ENCODE measurements around the gene RCAN3.
"Not testable (repeated sequence)": the region's sequence is repeated elsewhere in the genome, so short reads cannot be mapped to it uniquely, and the experiment has no call there.

RCAN3 gene

GRCh38 chr1:24491577-24492360 is 10.9 kb upstream of the RCAN3 start:
- no peaks in the 10 kb centered on the region for H3K4me1 Mint-ChIP-seq (ENCODE audit: low read depth)
- H3K36me3 Mint-ChIP-seq (ENCODE audit: low read depth) = no peaks in the 10 kb centered on the region
- no peak overlapping the region for H3K27ac Mint-ChIP-seq
- intact Hi-C loops (cut with micrococcal nuclease) = no loop called here
- no peak overlapping the region for H3K4me3 Mint-ChIP-seq
- H3K27me3 Mint-ChIP-seq = peaks cover 5% of the 10 kb centered on the region
- no peaks in the 10 kb centered on the region for H3K9me3 Mint-ChIP-seq

GRCh38 chr1:24492935-24493334 is 9.7 kb upstream of the RCAN3 start:
- intact Hi-C loops (cut with micrococcal nuclease); H3K36me3 Mint-ChIP-seq (ENCODE audit: low read depth); H3K4me3 Mint-ChIP-seq; H3K4me1 Mint-ChIP-seq (ENCODE audit: low read depth); H3K27me3 Mint-ChIP-seq; H3K9me3 Mint-ChIP-seq; H3K27ac Mint-ChIP-seq: not testable (repeated sequence)

DNA sequence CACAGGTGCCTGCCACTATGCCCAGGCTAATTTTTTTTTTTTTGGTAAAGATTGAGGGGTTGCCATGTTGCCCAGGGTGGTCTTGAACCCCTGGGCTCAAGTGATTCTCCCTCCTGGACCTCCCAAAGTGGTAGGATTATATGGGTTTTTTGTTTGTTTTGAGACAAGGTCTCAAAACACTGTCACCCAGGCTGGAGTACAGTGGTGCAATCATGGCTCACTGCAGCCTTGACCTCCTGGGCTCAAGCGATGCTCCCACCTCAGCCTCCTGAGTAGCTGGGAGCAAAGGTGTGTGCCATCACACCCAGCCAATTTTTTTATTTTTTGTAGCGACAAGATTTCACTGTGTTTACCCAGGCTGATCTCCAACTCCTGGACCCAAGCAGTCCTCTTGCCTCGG is 8.9 kb upstream of the RCAN3 start:
- H3K27me3 Mint-ChIP-seq = peaks cover 6% of the 10 kb centered on the region
- intact Hi-C loops (cut with micrococcal nuclease) = no loop called here
- H3K4me1 Mint-ChIP-seq (ENCODE audit: low read depth) = no peaks in the 10 kb centered on the region
- H3K9me3 Mint-ChIP-seq = no peaks in the 10 kb centered on the region
- no peaks in the 10 kb centered on the region for H3K36me3 Mint-ChIP-seq (ENCODE audit: low read depth)
- H3K4me3 Mint-ChIP-seq = no peak overlapping the region
- H3K27ac Mint-ChIP-seq = no peak overlapping the region

DNA sequence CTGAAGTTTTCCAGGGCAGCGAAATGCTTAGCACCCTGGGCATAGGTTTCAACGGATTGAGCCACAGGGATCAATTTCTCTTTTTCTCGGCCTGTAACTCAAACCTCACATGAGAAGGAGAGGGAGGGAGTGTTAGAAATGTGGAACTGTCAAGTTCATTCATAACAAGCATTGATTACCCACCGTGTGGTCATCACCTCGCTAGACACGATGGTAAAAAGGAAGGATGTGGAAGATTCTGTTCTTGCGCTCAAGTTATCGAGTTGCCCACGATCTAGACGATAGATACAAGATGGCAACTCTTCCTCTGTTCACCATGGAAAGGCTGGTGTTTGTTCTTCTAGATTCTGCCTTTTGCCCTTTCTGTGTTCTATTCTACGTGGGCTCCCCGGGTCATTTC is 4.0 kb upstream of the RCAN3 start:
- intact Hi-C loops (cut with micrococcal nuclease) = no loop called here
- Mint-ChIP-seq H3K4me3 (no peak overlapping the region), H3K27ac (no peak overlapping the region), H3K36me3 (ENCODE audit: low read depth) (no peaks in the 10 kb centered on the region), H3K4me1 (ENCODE audit: low read depth) (peaks cover 24% of the 10 kb centered on the region), H3K27me3 (peaks cover 5% of the 10 kb centered on the region), H3K9me3 (no peaks in the 10 kb centered on the region)

- Mint-ChIP-seq H3K4me1 (ENCODE audit: low read depth) (peaks cover 33% of the 10 kb centered on the region), H3K4me3 (no peak overlapping the region), H3K27me3 (peaks cover 5% of the 10 kb centered on the region), H3K9me3 (no peaks in the 10 kb centered on the region), H3K27ac (peak overlapping the region; percentile 92), H3K36me3 (ENCODE audit: low read depth) (no peaks in the 10 kb centered on the region)
- intact Hi-C loops (cut with micrococcal nuclease) = no loop called here
Measured at GRCh38 chr1:24500448-24501048, 2.1 kb upstream of the RCAN3 start.

- Mint-ChIP-seq H3K4me3 (peak overlapping the region; percentile 80), H3K9me3 (no peaks in the 10 kb centered on the region), H3K27me3 (peaks cover 3% of the 10 kb centered on the region), H3K4me1 (ENCODE audit: low read depth) (peaks cover 38% of the 10 kb centered on the region), H3K36me3 (ENCODE audit: low read depth) (no peaks in the 10 kb centered on the region), H3K27ac (peak overlapping the region; percentile 92)
- intact Hi-C loops (cut with micrococcal nuclease) = loop anchor here (2.0 kb wide), 1 partner anchor 21 kb away; no protein-coding TSS in a partner anchor
Measured at GRCh38 chr1:24501371-24502064, 1.1 kb upstream of the RCAN3 start.

DNA sequence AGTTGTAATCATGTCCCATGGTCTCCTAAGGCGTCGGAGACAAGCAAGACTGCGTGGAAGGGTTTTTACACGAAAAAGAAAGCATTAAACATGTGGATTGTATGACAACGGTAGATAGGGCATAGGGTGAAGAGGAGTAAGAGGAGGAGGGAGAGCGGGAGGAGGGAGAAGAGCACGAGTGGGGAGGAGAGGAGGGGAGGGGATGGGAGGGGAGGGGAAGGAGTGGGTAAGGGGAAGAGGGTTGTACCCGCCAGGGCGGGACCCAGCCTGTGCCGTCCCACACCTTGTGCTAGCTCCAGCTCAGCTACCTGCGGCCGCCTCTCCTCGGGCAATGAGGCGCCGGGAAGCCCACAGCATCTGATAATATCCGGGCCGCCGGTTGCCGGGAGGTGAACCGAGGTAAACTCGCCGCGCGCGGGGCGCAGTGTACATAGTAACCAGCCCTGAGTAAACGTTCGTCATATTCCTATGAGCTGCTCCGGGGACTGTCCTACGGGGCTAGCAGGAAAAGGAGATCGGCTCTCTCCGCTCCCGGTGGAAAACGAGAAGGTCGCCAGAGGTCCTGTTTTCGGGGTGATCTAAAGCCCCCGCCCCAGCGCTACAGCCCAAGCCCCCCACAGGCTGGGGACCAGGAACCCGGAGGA is 449 bp upstream of the RCAN3 start:
- Mint-ChIP-seq H3K4me1 (ENCODE audit: low read depth) (peaks cover 42% of the 10 kb centered on the region), H3K27ac (peak overlapping the region; percentile 92), H3K4me3 (peak overlapping the region; percentile 80), H3K36me3 (ENCODE audit: low read depth) (peaks cover 3% of the 10 kb centered on the region), H3K9me3 (no peaks in the 10 kb centered on the region), H3K27me3 (peaks cover 3% of the 10 kb centered on the region)
- intact Hi-C loops (cut with micrococcal nuclease) = loop anchor here (2.0 kb wide), 1 partner anchor 21 kb away; no protein-coding TSS in a partner anchor

GRCh38 chr1:24503059-24503751 is 569 bp downstream of the RCAN3 start:
- Mint-ChIP-seq H3K9me3 (no peaks in the 10 kb centered on the region), H3K36me3 (ENCODE audit: low read depth) (peaks cover 13% of the 10 kb centered on the region), H3K4me1 (ENCODE audit: low read depth) (peaks cover 46% of the 10 kb centered on the region), H3K27ac (peak overlapping the region; percentile 72), H3K27me3 (peaks cover 3% of the 10 kb centered on the region), H3K4me3 (peak overlapping the region; percentile 80)
- intact Hi-C loops (cut with micrococcal nuclease) = loop anchor here (2.0 kb wide), 1 partner anchor 22 kb away; no protein-coding TSS in a partner anchor

DNA sequence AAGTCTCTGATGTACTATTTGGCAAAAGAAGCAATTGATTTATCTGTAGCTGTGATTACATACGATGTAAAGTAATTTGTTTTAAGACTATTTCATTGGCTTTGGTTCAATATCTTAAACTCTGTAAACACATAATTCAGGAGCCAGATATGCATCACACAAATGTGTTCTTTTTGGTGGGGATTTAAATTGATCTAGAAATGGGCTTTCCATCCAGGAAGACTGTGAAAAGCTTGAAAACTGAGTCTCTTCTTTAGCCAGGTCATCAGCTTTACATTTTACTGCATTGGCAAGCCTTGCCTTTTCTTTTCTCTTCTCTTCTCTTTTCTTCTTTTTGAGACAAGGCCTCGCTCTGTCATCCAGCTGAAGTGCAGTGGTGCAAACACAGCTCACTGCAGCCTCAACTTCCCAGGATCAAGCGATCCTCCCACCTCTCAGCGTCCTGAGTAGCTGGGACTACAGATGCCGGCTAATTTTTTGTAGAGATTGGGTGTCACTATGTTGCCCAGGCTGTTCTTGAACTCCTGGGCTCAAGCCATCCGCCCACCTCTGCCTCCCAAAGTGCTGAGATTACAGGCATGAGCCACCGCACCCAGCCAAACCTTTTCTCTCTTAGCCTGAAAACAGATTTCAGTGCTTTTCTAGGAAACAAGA is 1.4 kb downstream of the RCAN3 start:
- no peaks in the 10 kb centered on the region for H3K9me3 Mint-ChIP-seq
- peaks cover 49% of the 10 kb centered on the region for H3K4me1 Mint-ChIP-seq (ENCODE audit: low read depth)
- peaks cover 14% of the 10 kb centered on the region for H3K36me3 Mint-ChIP-seq (ENCODE audit: low read depth)
- H3K27me3 Mint-ChIP-seq = peaks cover under 1% of the 10 kb centered on the region
- peak overlapping the region; percentile 80 for H3K4me3 Mint-ChIP-seq
- H3K27ac Mint-ChIP-seq = peak overlapping the region; percentile 72
- intact Hi-C loops (cut with micrococcal nuclease) = loop anchor here (2.0 kb wide), 1 partner anchor 23 kb away; no protein-coding TSS in a partner anchor

DNA sequence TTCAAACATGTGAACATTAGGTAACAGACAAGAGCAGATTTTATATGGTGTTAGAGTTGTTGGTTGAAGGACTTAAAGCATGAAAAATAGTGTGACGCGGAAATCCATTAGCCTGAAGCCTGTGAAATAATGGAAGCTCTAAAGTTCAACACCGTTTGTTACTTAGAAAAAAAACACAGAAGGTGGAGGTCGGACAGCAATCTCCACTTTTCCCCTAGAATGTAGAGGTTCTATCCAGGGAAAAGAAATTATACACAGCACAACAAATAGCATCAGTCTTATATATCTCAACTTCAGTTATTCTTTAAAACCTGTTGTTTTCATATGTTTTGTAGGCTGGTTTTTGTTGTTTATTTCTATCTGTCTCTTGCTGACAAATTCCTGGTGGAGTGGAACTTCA is 1.9 kb downstream of the RCAN3 start:
- H3K27me3 Mint-ChIP-seq = no peaks in the 10 kb centered on the region
- H3K27ac Mint-ChIP-seq = no peak overlapping the region
- H3K36me3 Mint-ChIP-seq (ENCODE audit: low read depth) = peaks cover 14% of the 10 kb centered on the region
- H3K4me1 Mint-ChIP-seq (ENCODE audit: low read depth) = peaks cover 49% of the 10 kb centered on the region
- H3K4me3 Mint-ChIP-seq = no peak overlapping the region
- intact Hi-C loops (cut with micrococcal nuclease) = no loop called here
- no peaks in the 10 kb centered on the region for H3K9me3 Mint-ChIP-seq

- Mint-ChIP-seq H3K4me3 (no peak overlapping the region), H3K9me3 (no peaks in the 10 kb centered on the region), H3K27me3 (no peaks in the 10 kb centered on the region), H3K36me3 (ENCODE audit: low read depth) (peaks cover 14% of the 10 kb centered on the region), H3K4me1 (ENCODE audit: low read depth) (peaks cover 41% of the 10 kb centered on the region), H3K27ac (no peak overlapping the region)
- intact Hi-C loops (cut with micrococcal nuclease) = loop anchor here (5.0 kb wide), 1 partner anchor 89 kb away; the partner anchor contains the start of gene NIPAL3
Measured at GRCh38 chr1:24505816-24506215, 3.2 kb downstream of the RCAN3 start.

GRCh38 chr1:24506691-24507381 is 4.2 kb downstream of the RCAN3 start:
- Mint-ChIP-seq H3K9me3 (no peaks in the 10 kb centered on the region), H3K36me3 (ENCODE audit: low read depth) (peaks cover 18% of the 10 kb centered on the region), H3K4me1 (ENCODE audit: low read depth) (peaks cover 35% of the 10 kb centered on the region), H3K4me3 (no peak overlapping the region), H3K27me3 (no peaks in the 10 kb centered on the region), H3K27ac (no peak overlapping the region)
- intact Hi-C loops (cut with micrococcal nuclease) = loop anchor here (5.0 kb wide), 1 partner anchor 90 kb away; the partner anchor contains the start of gene NIPAL3
